OCI-LY7 (cell line): Measurements from ENCODE around the gene SLC16A2.

Source experiments
- CTCF ChIP-seq: fragments of 200-600 bp; sonication (generic); conservative IDR thresholded peaks from 2 replicates; pipeline ENCODE4 v1.5.1; 2014; ENCODE audit warnings: mild to moderate bottlenecking, antibody characterized with exemption, low read length, moderate library complexity, mixed read lengths
- EZH2phosphoT487 ChIP-seq: fragments of 200-600 bp; sonication (generic); IDR thresholded peaks from 2 replicates; pipeline ENCODE4 v1.6.1; 2018; ENCODE audit warnings: low read depth, borderline replicate concordance, mild to moderate bottlenecking, mixed run types, antibody characterized with exemption, low read length, moderate library complexity, mixed read lengths

GRCh38 chrX:74449322-74449936 is 28.1 kb downstream of the SLC16A2 start:
- TF ChIP-seq CTCF, result no peak
- no peak for TF ChIP-seq EZH2phosphoT487
